Measurements from ENCODE around the gene TIMM23B. TPM values are rescaled to one million over a fixed set of nuclear protein-coding genes. Genes with fewer than 3 reads are reported as not detected.
"Not testable (repeated sequence)": the region's sequence is repeated elsewhere in the genome, so short reads cannot be mapped to it uniquely, and the experiment has no call there.

TIMM23B gene, protein sequence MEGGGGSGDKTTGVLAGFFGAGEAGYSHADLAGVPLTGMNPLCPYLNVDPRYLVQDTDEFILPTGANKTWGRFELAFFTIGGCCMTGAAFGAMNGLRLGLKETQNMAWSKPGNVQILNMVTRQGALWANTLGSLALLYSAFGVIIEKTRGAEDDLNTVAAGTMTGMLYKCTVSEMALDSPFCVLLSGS
- total RNA-seq (2014; rRNA removed; shearing (Covaris generic)) (24.8 and 25.4 TPM in 2 replicates), total RNA-seq (2022) (29.1 and 31.4 TPM in 2 replicates), Bru-seq, nascent RNA (percentile 94 among the genes with signal in this experiment), BruChase-seq, experiment 1, labeled RNA remaining after a 6-hour chase (percentile 95 among the genes with signal in this experiment), BruChase-seq, experiment 2, labeled RNA remaining after a 2-hour chase (percentile 94 among the genes with signal in this experiment)
- long read RNA-seq, transcript TIMM23B-201 (7 exons, 1,142 nt) = major isoform, 10 of 25 reads
- long read RNA-seq, partial matches to known transcripts = 0 of 25 reads
- long read RNA-seq, other reads (novel, unspliced or antisense) = 12 of 25 reads

DNA sequence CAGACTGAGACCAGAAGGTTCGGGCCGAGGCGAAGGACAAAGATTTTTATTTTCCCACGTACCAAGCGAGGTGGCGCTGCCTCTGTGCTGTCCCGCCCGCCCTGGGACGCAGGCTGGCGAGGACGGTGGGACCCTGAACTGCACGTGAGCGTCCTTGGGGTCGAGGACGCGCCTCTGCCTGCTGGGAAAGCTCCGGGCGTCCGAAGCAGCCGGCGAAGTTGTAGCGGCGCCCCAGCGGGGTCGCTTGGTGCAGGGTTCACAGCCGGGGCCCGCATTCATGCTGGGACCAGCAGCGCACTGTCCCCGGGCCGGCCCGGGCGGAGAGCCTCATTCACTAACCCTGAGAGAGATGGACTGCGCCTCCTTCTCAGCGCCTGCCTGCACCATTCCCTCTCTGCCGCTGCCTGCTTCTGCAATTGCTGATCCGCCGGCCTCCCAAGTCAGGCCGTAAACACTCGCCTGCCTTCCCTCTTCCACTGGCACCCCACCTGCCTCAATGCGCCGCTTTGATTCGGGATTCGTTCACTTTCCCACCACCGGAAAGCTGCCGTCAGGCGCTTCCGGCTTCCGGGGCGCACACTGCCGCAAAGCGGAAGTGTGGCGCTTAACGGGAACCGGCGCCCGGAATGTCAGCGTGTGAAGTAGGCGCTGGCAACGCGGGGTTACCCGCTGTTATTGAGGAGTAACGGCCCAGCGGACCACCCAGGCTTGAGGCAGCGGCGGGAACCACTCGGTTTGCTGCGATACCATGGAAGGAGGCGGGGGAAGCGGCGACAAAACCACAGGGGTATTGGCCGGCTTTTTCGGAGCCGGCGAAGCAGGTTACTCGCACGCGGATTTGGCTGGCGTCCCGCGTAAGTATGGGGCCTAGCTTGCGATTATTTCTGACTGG, at the start of gene TIMM23B, which contains the start of gene PARG:
Gene TIMM23B, plus strand, starts transcription at position 607 of the 892 bp plus-strand sequence. Its CDS starts 142 bp downstream, at position 749.
Gene PARG, minus strand, starts transcription at position 581 of the 892 bp plus-strand sequence. Its CDS starts 302 bp downstream, at position 279.
- TF ChIP-seq, protein P1, sequence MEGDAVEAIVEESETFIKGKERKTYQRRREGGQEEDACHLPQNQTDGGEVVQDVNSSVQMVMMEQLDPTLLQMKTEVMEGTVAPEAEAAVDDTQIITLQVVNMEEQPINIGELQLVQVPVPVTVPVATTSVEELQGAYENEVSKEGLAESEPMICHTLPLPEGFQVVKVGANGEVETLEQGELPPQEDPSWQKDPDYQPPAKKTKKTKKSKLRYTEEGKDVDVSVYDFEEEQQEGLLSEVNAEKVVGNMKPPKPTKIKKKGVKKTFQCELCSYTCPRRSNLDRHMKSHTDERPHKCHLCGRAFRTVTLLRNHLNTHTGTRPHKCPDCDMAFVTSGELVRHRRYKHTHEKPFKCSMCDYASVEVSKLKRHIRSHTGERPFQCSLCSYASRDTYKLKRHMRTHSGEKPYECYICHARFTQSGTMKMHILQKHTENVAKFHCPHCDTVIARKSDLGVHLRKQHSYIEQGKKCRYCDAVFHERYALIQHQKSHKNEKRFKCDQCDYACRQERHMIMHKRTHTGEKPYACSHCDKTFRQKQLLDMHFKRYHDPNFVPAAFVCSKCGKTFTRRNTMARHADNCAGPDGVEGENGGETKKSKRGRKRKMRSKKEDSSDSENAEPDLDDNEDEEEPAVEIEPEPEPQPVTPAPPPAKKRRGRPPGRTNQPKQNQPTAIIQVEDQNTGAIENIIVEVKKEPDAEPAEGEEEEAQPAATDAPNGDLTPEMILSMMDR (conservative IDR thresholded peaks at IDR 0.05; ENCODE audit: low read length) = peak; percentile 8; the same call in 1 of the 2 replicates
- H3K27ac ChIP-seq (ENCODE audit: low read depth, low read length, poor library complexity, severe bottlenecking) = peak within 1 kb of the TSS; percentile 60
- H3K4me1 ChIP-seq (ENCODE audit: insufficient read depth, low read length, poor library complexity, severe bottlenecking); intact Hi-C loops (cut with micrococcal nuclease; ENCODE audit: unreplicated experiment); POLR2A ChIA-PET; H3K9me3 ChIP-seq (ENCODE audit: low read length); H3K9me2 ChIP-seq (ENCODE audit: insufficient read depth, low read length); H4K20me1 ChIP-seq (ENCODE audit: insufficient read depth, low read length); CTCF ChIA-PET (ENCODE audit: unreplicated experiment): not testable (repeated sequence)
- H3K79me2 ChIP-seq (ENCODE audit: insufficient read depth, low read depth, low read length) = peaks cover 55% of the 10 kb centered on the region
- H3K4me3 ChIP-seq (ENCODE audit: low read depth, low read length, poor library complexity, severe bottlenecking) = peak within 1 kb of the TSS; percentile 85
- DNase-seq (ENCODE audit: low spot score) = peak; percentile 87
- peak within 1 kb of the TSS; percentile 64; the same call in 1 of the 2 replicates for H2AFZ ChIP-seq (ENCODE audit: low read length)
- peak within 1 kb of the TSS; percentile 83 for H3K4me2 ChIP-seq (ENCODE audit: low read length)
- TSS peak; percentile 70 for BruUV-seq (replicated peaks)
- H3K36me3 ChIP-seq (ENCODE audit: insufficient read depth, low read length) = peaks cover 16% of the 10 kb centered on the region

DNA sequence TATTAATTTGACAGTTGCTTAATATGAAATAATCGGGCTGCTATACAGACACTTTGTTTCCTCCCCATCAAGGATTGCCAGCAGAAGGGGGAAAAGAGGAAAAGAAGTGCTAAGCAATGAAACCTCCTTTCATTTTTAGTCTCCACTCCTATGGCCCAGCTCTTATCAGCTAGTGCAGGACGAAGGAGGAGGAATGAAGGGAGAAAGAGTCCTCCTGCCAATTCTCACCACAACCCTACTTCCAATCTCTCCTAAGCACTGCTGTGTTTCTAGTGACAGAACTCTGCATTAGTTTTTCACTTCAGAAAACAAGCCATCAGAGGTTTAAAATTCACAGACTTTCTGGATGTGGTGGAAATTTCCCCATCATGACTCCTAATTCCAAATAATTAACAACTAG, 41.9 kb upstream of the TIMM23B start:
- H3K4me2 ChIP-seq (ENCODE audit: low read length); H3K4me3 ChIP-seq (ENCODE audit: low read depth, low read length, poor library complexity, severe bottlenecking); H2AFZ ChIP-seq (ENCODE audit: low read length); CTCF ChIA-PET (ENCODE audit: unreplicated experiment); H3K9me3 ChIP-seq (ENCODE audit: low read length); H3K4me1 ChIP-seq (ENCODE audit: insufficient read depth, low read length, poor library complexity, severe bottlenecking); intact Hi-C loops (cut with micrococcal nuclease; ENCODE audit: unreplicated experiment); H4K20me1 ChIP-seq (ENCODE audit: insufficient read depth, low read length); POLR2A ChIA-PET; H3K36me3 ChIP-seq (ENCODE audit: insufficient read depth, low read length); DNase-seq (ENCODE audit: low spot score); BruUV-seq (replicated peaks); H3K9me2 ChIP-seq (ENCODE audit: insufficient read depth, low read length); H3K27ac ChIP-seq (ENCODE audit: low read depth, low read length, poor library complexity, severe bottlenecking); H3K79me2 ChIP-seq (ENCODE audit: insufficient read depth, low read depth, low read length): not testable (repeated sequence)

DNA sequence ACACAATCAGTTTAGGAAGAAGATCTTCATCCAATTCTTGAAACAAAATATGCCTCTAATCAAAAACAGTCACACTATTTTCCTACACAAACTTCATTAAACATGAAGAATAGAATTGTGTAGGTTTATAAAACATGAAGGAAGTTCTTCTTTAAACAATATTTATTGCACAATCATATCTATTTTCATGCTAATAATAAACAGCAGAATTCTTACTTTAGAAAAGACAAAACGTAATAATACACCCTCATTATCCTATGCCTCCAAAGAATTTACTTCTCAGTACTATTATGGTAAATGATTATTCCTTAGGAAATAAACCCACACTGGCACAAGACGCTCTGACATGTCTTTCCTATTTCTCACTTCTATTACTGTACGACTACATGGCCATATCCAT, 41.4 kb upstream of the TIMM23B start:
- H3K36me3 ChIP-seq (ENCODE audit: insufficient read depth, low read length); BruUV-seq (replicated peaks); H3K4me1 ChIP-seq (ENCODE audit: insufficient read depth, low read length, poor library complexity, severe bottlenecking); H3K4me2 ChIP-seq (ENCODE audit: low read length); H3K4me3 ChIP-seq (ENCODE audit: low read depth, low read length, poor library complexity, severe bottlenecking); POLR2A ChIA-PET; H3K9me2 ChIP-seq (ENCODE audit: insufficient read depth, low read length); intact Hi-C loops (cut with micrococcal nuclease; ENCODE audit: unreplicated experiment); H4K20me1 ChIP-seq (ENCODE audit: insufficient read depth, low read length); CTCF ChIA-PET (ENCODE audit: unreplicated experiment); DNase-seq (ENCODE audit: low spot score); H3K9me3 ChIP-seq (ENCODE audit: low read length); H3K27ac ChIP-seq (ENCODE audit: low read depth, low read length, poor library complexity, severe bottlenecking); H2AFZ ChIP-seq (ENCODE audit: low read length); H3K79me2 ChIP-seq (ENCODE audit: insufficient read depth, low read depth, low read length): not testable (repeated sequence)

DNA sequence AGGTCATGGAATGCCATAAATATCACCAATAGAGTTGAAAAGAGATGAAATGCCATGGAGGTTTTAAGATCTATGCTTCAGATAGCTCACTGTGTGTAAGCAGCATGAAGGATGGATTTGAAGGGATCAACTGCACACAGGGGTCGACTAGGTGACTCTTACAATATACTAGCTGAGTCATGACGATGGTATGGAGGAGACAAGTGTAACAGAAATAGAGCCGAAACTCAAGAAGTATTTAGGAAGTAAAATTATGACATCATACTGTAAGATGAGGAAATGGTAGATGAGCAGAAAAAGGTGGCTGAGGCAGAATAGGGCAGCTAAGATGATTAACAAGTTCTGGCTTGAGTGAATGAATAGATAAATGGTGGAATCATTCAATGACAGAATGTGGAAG, 38.0 kb upstream of the TIMM23B start:
- H3K27ac ChIP-seq (ENCODE audit: low read depth, low read length, poor library complexity, severe bottlenecking); intact Hi-C loops (cut with micrococcal nuclease; ENCODE audit: unreplicated experiment); H3K4me2 ChIP-seq (ENCODE audit: low read length); CTCF ChIA-PET (ENCODE audit: unreplicated experiment); BruUV-seq (replicated peaks); H3K79me2 ChIP-seq (ENCODE audit: insufficient read depth, low read depth, low read length); POLR2A ChIA-PET; H3K9me2 ChIP-seq (ENCODE audit: insufficient read depth, low read length); H3K36me3 ChIP-seq (ENCODE audit: insufficient read depth, low read length); H3K4me1 ChIP-seq (ENCODE audit: insufficient read depth, low read length, poor library complexity, severe bottlenecking); DNase-seq (ENCODE audit: low spot score); H3K4me3 ChIP-seq (ENCODE audit: low read depth, low read length, poor library complexity, severe bottlenecking); H2AFZ ChIP-seq (ENCODE audit: low read length); H3K9me3 ChIP-seq (ENCODE audit: low read length); H4K20me1 ChIP-seq (ENCODE audit: insufficient read depth, low read length): not testable (repeated sequence)

DNA sequence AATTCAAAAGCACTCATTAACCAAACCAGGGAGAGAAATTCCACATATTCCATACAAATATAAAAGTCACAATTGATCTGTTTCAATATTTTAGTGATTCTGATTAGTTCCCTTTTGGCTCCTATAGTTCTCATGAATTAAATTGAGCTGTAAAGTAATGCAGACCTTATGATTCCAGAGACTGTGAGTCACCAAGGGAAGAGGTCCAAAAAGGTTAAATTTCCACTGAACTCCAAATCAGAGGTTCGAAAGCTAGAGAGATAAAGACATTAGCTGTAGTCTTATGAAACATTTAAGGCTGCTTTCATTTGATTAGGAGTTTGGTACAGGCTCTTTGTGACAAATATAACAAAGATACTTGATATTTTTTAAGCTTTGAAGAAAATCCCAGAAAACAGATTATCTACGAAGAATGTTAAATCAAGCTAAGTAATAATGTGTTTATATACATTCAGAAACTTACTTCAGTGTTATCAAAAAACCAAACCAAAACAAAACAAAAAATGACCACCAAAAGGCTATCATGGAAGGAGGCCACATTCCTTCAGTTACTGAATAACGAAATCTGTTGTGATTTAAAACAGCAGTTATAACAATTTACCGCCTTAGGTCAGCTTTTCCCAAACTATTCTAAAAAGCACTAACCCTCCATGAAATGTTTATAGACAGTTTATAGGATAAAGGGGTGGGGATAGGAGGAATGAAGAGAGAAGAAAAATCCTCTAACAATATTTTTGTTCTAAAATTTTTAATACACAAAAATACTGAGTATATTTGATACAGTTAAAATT, 33.4 kb upstream of the TIMM23B start:
- DNase-seq (ENCODE audit: low spot score); H3K9me3 ChIP-seq (ENCODE audit: low read length); H3K27ac ChIP-seq (ENCODE audit: low read depth, low read length, poor library complexity, severe bottlenecking); H3K4me1 ChIP-seq (ENCODE audit: insufficient read depth, low read length, poor library complexity, severe bottlenecking); H3K79me2 ChIP-seq (ENCODE audit: insufficient read depth, low read depth, low read length); intact Hi-C loops (cut with micrococcal nuclease; ENCODE audit: unreplicated experiment); CTCF ChIA-PET (ENCODE audit: unreplicated experiment); H2AFZ ChIP-seq (ENCODE audit: low read length); BruUV-seq (replicated peaks); POLR2A ChIA-PET; H3K4me3 ChIP-seq (ENCODE audit: low read depth, low read length, poor library complexity, severe bottlenecking); H3K4me2 ChIP-seq (ENCODE audit: low read length); H3K9me2 ChIP-seq (ENCODE audit: insufficient read depth, low read length); H3K36me3 ChIP-seq (ENCODE audit: insufficient read depth, low read length); H4K20me1 ChIP-seq (ENCODE audit: insufficient read depth, low read length): not testable (repeated sequence)
